Measurements from ENCODE around the gene CADPS. TPM values are rescaled to one million over a fixed set of nuclear protein-coding genes. Genes with fewer than 3 reads are reported as not detected.

Gene CADPS
- total RNA-seq, 1 donor from 2014 or later = not detected

- Histone ChIP-seq H3K27ac (no peak overlapping the region), H3K27me3 (no peaks in the 10 kb centered on the region), H3K4me3 (no peak overlapping the region), H3K9me3 (no peaks in the 10 kb centered on the region), H3K4me1 (no peaks in the 10 kb centered on the region), H3K36me3 (no peaks in the 10 kb centered on the region)
- TF ChIP-seq CTCF (IDR thresholded peaks at IDR 0.05) = no peak
- intact Hi-C loops (cut with DNase I) = no loop called here
- DNase-seq (ENCODE audit: low spot score in 2 of 2) = no peak
Measured at GRCh38 chr3:62451211-62451887, 423.9 kb downstream of the CADPS start.

- no peaks in the 10 kb centered on the region for H3K27me3 ChIP-seq
- no peak for TF ChIP-seq CTCF (IDR thresholded peaks at IDR 0.05)
- no peak overlapping the region for H3K4me3 ChIP-seq
- H3K27ac ChIP-seq = no peak overlapping the region
- no peaks in the 10 kb centered on the region for H3K9me3 ChIP-seq
- no peak for DNase-seq (ENCODE audit: low spot score in 2 of 2)
- H3K36me3 ChIP-seq = no peaks in the 10 kb centered on the region
- H3K4me1 ChIP-seq = no peaks in the 10 kb centered on the region
- intact Hi-C loops (cut with DNase I) = no loop called here
Measured at GRCh38 chr3:62446337-62446940, 428.8 kb downstream of the CADPS start.

- H3K27me3 ChIP-seq = no peaks in the 10 kb centered on the region
- intact Hi-C loops (cut with DNase I) = no loop called here
- H3K4me3 ChIP-seq = no peak overlapping the region
- no peak for DNase-seq (ENCODE audit: low spot score in 2 of 2)
- TF ChIP-seq CTCF (IDR thresholded peaks at IDR 0.05) = no peak
- H3K4me1 ChIP-seq = no peaks in the 10 kb centered on the region
- H3K9me3 ChIP-seq = no peaks in the 10 kb centered on the region
- H3K36me3 ChIP-seq = no peaks in the 10 kb centered on the region
- no peak overlapping the region for H3K27ac ChIP-seq
Measured at GRCh38 chr3:62445275-62445674, 429.9 kb downstream of the CADPS start.

GRCh38 chr3:62439978-62440377 is 435.2 kb downstream of the CADPS start:
- Histone ChIP-seq H3K36me3 (no peaks in the 10 kb centered on the region), H3K27ac (no peak overlapping the region), H3K4me3 (no peak overlapping the region), H3K4me1 (no peaks in the 10 kb centered on the region), H3K27me3 (no peaks in the 10 kb centered on the region), H3K9me3 (no peaks in the 10 kb centered on the region)
- intact Hi-C loops (cut with DNase I) = no loop called here
- no peak for TF ChIP-seq CTCF (IDR thresholded peaks at IDR 0.05)
- DNase-seq (ENCODE audit: low spot score in 2 of 2) = no peak

GRCh38 chr3:62439176-62439813 is 435.9 kb downstream of the CADPS start:
- DNase-seq (ENCODE audit: low spot score in 2 of 2) = no peak
- H3K27me3 ChIP-seq = no peaks in the 10 kb centered on the region
- intact Hi-C loops (cut with DNase I) = no loop called here
- H3K9me3 ChIP-seq = no peaks in the 10 kb centered on the region
- no peak overlapping the region for H3K27ac ChIP-seq
- H3K36me3 ChIP-seq = no peaks in the 10 kb centered on the region
- no peak overlapping the region for H3K4me3 ChIP-seq
- no peaks in the 10 kb centered on the region for H3K4me1 ChIP-seq
- TF ChIP-seq CTCF (IDR thresholded peaks at IDR 0.05) = no peak
